ENCODE results near the gene HOPX.

Gene HOPX

DNA sequence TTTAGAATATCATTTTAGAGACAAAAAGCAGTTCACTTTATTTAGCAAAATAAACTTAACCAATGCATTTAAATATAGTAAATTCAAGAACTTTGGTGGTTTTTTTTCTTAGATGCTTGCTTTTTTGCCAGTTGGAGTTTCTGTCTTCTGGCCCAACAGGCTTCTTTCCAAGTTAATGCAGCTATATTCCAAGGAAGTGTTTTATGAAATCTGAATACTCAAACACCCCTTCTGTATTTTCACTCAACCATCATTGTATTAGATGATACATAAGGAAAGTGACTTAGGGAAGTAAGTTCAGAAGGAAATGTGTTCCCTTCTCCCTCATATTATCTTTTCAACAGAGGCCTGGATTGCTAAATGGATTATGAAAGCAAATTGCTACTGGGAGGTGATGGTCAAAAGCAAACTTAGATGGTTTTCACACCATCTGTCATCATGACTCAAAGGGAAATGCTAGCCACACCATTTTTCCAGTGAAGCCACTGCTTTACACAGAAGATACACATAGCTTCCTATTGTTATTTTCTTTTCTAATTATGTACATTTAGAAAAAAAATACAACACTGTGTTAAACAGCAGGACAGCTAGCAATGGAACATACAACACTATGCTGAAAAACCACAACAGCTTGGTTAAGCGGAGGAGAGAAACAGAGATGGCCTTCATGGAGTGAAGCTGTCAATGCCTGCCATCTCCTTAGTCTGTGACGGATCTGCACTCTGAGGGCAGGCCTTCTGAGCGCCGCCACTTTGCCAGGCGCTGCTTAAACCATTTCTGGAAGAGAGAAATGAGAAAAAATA is 32.9 kb downstream of the HOPX start:
- no peak for TF ChIP-seq POLR2AphosphoS5 (IDR thresholded peaks at IDR 0.05; ENCODE audit: low read depth, low read length)
- TF ChIP-seq TAF1 (IDR thresholded peaks at IDR 0.05; ENCODE audit: borderline replicate concordance, insufficient read depth, low read length) = no peak
- TF ChIP-seq SIN3A (IDR thresholded peaks at IDR 0.05; ENCODE audit: borderline replicate concordance, insufficient read depth, low read length) = no peak
- no peak for TF ChIP-seq FOXP2 (optimal IDR thresholded peaks at IDR 0.05; ENCODE audit: borderline replicate concordance, extremely low read depth, extremely low read length, insufficient read depth)
- TF ChIP-seq, protein P1, sequence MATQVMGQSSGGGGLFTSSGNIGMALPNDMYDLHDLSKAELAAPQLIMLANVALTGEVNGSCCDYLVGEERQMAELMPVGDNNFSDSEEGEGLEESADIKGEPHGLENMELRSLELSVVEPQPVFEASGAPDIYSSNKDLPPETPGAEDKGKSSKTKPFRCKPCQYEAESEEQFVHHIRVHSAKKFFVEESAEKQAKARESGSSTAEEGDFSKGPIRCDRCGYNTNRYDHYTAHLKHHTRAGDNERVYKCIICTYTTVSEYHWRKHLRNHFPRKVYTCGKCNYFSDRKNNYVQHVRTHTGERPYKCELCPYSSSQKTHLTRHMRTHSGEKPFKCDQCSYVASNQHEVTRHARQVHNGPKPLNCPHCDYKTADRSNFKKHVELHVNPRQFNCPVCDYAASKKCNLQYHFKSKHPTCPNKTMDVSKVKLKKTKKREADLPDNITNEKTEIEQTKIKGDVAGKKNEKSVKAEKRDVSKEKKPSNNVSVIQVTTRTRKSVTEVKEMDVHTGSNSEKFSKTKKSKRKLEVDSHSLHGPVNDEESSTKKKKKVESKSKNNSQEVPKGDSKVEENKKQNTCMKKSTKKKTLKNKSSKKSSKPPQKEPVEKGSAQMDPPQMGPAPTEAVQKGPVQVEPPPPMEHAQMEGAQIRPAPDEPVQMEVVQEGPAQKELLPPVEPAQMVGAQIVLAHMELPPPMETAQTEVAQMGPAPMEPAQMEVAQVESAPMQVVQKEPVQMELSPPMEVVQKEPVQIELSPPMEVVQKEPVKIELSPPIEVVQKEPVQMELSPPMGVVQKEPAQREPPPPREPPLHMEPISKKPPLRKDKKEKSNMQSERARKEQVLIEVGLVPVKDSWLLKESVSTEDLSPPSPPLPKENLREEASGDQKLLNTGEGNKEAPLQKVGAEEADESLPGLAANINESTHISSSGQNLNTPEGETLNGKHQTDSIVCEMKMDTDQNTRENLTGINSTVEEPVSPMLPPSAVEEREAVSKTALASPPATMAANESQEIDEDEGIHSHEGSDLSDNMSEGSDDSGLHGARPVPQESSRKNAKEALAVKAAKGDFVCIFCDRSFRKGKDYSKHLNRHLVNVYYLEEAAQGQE (IDR thresholded peaks at IDR 0.05; ENCODE audit: insufficient read depth in 1 of 2, low read depth in 2 of 2, low read length in 2 of 2) = no peak

DNA sequence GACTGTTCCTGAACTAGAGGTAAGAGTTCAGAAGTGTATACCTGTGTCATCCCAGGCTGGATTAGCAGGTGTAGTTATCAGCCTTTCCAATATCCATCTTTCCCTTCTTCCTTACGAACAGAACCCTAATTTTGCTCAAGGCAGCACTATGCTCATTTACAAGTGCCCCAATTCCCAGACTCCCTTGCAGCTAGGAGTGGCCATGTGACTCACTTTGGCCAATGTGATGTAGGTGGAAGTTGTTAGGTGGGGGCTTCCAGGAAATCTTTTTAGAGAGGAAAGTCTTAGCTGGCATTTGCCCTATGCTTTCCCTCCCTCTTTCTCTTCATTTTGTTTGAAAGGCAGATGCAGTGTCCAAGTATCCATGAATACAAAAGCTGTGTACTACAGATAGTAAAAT is 34.8 kb downstream of the HOPX start:
- TF ChIP-seq, protein P1 (IDR thresholded peaks at IDR 0.05; ENCODE audit: insufficient read depth in 1 of 2, low read depth in 2 of 2, low read length in 2 of 2) = no peak
- TF ChIP-seq SIN3A (IDR thresholded peaks at IDR 0.05; ENCODE audit: borderline replicate concordance, insufficient read depth, low read length) = no peak
- no peak for TF ChIP-seq TAF1 (IDR thresholded peaks at IDR 0.05; ENCODE audit: borderline replicate concordance, insufficient read depth, low read length)
- TF ChIP-seq FOXP2 (optimal IDR thresholded peaks at IDR 0.05; ENCODE audit: borderline replicate concordance, extremely low read depth, extremely low read length, insufficient read depth) = no peak
- no peak for TF ChIP-seq POLR2AphosphoS5 (IDR thresholded peaks at IDR 0.05; ENCODE audit: low read depth, low read length)

DNA sequence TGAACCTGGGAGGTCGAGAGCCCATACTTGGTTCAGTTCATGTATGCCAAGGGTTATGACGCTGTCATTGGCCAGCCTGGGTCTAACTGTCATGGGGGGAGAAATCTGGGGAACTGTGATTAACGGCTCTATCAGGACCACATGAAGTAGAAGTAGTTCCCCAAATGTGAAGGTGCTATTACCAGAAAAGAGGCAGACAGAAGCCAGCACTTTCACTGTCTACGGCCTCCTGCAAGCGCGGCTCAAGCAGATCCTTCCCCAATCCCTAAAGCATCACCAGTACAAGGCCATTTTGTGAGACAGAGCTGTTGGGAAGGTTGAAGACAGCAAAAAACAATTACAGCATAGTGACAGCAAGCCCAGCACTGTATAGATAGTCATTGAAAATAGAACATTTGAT is 37.5 kb downstream of the HOPX start:
- no peak for TF ChIP-seq SIN3A (IDR thresholded peaks at IDR 0.05; ENCODE audit: borderline replicate concordance, insufficient read depth, low read length)
- no peak for TF ChIP-seq TAF1 (IDR thresholded peaks at IDR 0.05; ENCODE audit: borderline replicate concordance, insufficient read depth, low read length)
- TF ChIP-seq, protein P1 (IDR thresholded peaks at IDR 0.05; ENCODE audit: insufficient read depth in 1 of 2, low read depth in 2 of 2, low read length in 2 of 2) = no peak
- TF ChIP-seq POLR2AphosphoS5 (IDR thresholded peaks at IDR 0.05; ENCODE audit: low read depth, low read length) = no peak
- TF ChIP-seq FOXP2 (optimal IDR thresholded peaks at IDR 0.05; ENCODE audit: borderline replicate concordance, extremely low read depth, extremely low read length, insufficient read depth) = no peak

DNA sequence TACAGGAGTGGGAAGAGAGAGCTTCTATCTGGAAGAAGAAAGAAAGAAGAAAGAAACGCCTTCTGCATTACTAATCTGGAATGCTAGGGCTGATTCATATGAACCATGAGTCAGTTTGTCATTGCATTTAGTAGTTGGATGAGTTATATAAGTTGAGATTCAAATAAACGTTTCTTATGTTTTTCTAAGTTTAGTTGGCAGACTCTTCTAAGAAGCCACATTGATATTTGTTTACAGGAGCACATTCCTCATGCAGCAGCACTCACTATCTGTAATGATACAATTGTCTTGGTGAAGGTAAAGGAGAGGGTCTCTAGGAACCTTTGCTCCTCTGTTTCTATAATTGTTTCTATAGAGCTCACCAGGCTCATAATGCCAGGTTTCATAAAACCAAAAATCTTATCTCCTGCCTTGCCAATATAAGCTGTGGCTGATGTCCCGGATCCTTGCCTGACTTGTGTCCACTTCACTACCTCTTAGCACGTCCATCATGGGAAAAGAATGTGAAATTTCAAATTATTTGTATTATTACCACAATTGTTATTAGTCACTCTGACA is 39.5 kb downstream of the HOPX start:
- no peak for TF ChIP-seq FOXP2 (optimal IDR thresholded peaks at IDR 0.05; ENCODE audit: borderline replicate concordance, extremely low read depth, extremely low read length, insufficient read depth)
- TF ChIP-seq, protein P1 (IDR thresholded peaks at IDR 0.05; ENCODE audit: insufficient read depth in 1 of 2, low read depth in 2 of 2, low read length in 2 of 2) = no peak
- TF ChIP-seq TAF1 (IDR thresholded peaks at IDR 0.05; ENCODE audit: borderline replicate concordance, insufficient read depth, low read length) = no peak
- TF ChIP-seq SIN3A (IDR thresholded peaks at IDR 0.05; ENCODE audit: borderline replicate concordance, insufficient read depth, low read length) = no peak
- TF ChIP-seq POLR2AphosphoS5 (IDR thresholded peaks at IDR 0.05; ENCODE audit: low read depth, low read length) = no peak
